ENCODE data around the gene CRTAC1.

- TF ChIP-seq, protein P1, sequence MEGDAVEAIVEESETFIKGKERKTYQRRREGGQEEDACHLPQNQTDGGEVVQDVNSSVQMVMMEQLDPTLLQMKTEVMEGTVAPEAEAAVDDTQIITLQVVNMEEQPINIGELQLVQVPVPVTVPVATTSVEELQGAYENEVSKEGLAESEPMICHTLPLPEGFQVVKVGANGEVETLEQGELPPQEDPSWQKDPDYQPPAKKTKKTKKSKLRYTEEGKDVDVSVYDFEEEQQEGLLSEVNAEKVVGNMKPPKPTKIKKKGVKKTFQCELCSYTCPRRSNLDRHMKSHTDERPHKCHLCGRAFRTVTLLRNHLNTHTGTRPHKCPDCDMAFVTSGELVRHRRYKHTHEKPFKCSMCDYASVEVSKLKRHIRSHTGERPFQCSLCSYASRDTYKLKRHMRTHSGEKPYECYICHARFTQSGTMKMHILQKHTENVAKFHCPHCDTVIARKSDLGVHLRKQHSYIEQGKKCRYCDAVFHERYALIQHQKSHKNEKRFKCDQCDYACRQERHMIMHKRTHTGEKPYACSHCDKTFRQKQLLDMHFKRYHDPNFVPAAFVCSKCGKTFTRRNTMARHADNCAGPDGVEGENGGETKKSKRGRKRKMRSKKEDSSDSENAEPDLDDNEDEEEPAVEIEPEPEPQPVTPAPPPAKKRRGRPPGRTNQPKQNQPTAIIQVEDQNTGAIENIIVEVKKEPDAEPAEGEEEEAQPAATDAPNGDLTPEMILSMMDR (IDR thresholded peaks at IDR 0.05; ENCODE audit: extremely low read depth in 1 of 2, insufficient read depth in 1 of 2, low read depth in 1 of 2, low read length in 2 of 2), result no peak
- no peak for TF ChIP-seq POLR2A (IDR thresholded peaks at IDR 0.05; ENCODE audit: low read depth, low read length)
Measured at GRCh38 chr10:98055841-98056516, 25.6 kb upstream of the CRTAC1 start.
